Stimulated activated CD8-positive, alpha-beta memory T cell treated with anti-CD3 and anti-CD28 coated beads, Interleukin-15, amount 100 ng/mL, for 4 hours (primary cell): Measurements from ENCODE around the gene TMIE.

Source experiments
- DNase-seq, 2 donors: peaks; one replicate each; pipeline ENCODE4 v3.0.0-alpha.2; 2020; ENCODE audit warnings: low read depth in 2 of 2

The TMIE gene, protein sequence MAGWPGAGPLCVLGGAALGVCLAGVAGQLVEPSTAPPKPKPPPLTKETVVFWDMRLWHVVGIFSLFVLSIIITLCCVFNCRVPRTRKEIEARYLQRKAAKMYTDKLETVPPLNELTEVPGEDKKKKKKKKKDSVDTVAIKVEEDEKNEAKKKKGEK

DNA sequence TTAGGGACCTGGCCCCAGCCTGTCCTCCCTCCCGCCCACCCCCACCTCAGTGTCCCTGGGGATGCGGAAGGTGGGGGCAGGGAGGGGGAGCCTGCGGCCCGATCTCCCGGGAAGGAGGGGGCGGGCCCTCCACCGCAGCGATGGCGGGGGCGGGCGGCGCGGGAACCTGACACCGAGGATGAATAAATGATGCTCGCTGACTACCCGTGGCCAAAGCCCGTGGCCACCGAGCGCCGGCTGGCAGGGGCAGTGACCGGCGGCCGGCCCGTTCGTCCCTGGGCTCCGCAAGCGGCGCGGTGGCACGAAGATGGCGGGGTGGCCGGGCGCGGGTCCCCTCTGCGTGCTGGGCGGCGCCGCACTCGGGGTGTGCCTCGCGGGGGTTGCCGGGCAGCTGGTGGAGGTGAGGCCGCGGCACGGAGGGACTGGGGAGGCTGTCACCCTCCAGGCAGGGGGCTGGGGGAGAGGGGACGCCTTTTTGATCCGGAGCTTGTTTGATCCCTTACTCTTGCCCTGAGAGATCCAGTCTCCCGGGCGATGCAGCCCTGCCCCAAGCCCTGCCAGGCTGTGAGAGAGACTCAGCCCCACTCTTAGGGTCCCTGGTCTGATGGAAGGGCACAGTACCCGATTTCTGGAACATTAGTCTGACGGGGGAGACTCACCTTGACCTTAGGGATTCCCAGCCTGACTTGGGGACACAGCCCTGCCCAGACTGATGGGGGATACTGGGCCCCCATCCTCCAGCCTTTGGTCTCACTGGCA, at the start of gene TMIE:
Gene TMIE (plus strand): TSS at position 212 of the 759 bp plus-strand sequence. CDS start 96 bp downstream, at position 308.
- no peak for DNase-seq

DNA sequence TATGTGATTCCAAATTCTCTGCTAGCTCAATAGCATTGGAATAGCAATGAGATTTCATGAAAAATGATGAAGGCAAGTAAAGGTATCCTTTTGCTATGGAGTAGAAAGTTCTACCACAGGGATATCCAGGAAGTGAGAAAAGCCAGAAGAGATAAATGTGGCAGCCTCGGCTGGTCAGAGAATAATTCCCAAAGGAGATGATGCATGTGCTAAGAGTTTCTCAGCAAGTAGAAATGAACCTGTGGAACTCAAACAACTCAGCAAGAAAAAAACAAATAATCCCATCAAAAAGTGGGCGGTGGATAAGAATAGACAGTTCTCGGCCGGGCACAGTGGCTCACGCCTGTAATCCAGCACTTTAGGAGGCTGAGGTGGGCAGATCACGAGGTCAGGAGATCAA, 45.9 kb upstream of the TMIE start:
- DNase-seq, result no peak

DNA sequence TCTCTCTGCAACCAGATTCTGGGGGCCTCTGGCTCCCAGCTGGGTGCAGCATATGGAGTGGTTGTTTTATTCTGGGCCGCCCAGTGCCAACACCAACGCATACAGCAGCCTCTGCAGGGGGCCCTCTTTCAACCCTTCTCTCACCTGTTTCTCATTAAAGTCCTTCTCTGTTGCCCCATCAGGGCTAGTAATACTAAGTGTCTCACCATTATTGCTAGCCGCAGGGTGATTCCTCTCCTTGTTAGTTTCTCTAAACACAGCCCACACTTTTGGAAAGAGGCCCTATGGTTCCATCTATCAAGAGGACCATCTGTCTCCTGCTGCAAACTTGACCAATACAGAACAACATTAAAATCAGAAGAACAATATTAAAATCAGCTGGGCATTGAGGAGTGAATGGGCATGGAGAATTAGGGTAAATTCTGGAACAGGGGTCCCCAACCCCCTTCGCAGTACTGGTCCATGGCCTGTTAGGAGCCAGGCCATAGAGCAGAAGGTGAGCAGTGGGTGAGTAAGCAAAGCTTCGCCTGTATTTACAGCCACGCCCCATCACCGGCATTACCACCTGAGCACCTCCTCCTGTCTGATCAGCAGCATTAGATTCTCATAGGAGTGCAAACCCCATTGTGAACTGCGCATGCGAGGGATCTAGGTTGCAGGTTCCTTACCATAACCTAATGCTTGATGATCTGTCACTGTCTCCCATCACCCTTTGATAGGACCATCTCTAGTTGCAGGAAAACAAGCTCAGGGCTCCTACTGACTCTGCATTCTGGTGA, 44.2 kb upstream of the TMIE start:
- no peak for DNase-seq

DNA sequence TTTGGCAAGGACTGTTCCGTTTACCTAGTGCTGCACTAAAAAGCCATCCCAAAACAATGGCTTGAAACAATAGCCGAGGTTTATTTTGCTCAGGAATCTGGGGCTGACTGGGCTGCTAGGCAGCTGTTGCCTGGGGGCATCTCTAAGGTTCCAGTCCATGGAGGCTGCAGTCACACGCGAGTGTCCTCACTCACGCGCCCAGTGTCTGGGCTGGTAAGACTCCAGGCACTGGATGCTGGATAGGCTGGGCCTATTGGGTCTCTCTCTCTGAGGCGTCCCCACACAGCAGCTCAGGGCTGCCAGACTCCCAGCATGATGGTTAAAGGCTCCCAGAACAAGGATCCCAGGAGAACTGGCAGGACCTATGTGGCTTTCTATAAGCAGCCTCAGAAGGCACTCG, 41.9 kb upstream of the TMIE start:
- DNase-seq, result no peak

DNA sequence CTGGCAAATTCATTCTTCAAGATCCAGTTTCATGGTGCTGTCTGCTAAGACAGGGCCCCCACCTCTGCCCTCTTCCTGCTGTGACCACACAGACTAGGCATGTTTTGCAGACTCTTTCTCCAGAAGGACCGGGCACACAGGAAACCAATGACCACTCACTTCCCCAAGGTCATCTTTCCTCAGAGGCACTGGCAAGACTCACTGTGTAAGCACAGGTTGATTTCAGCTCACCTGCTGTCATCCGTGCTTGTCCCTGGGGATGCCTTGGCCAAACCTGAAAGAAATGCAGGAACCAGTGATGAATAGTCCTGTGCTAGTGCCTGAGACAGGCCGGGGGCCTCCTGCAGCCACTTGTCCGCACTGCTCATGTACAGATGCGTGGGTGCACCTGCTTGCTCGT, 41.2 kb upstream of the TMIE start:
- DNase-seq, result no peak

DNA sequence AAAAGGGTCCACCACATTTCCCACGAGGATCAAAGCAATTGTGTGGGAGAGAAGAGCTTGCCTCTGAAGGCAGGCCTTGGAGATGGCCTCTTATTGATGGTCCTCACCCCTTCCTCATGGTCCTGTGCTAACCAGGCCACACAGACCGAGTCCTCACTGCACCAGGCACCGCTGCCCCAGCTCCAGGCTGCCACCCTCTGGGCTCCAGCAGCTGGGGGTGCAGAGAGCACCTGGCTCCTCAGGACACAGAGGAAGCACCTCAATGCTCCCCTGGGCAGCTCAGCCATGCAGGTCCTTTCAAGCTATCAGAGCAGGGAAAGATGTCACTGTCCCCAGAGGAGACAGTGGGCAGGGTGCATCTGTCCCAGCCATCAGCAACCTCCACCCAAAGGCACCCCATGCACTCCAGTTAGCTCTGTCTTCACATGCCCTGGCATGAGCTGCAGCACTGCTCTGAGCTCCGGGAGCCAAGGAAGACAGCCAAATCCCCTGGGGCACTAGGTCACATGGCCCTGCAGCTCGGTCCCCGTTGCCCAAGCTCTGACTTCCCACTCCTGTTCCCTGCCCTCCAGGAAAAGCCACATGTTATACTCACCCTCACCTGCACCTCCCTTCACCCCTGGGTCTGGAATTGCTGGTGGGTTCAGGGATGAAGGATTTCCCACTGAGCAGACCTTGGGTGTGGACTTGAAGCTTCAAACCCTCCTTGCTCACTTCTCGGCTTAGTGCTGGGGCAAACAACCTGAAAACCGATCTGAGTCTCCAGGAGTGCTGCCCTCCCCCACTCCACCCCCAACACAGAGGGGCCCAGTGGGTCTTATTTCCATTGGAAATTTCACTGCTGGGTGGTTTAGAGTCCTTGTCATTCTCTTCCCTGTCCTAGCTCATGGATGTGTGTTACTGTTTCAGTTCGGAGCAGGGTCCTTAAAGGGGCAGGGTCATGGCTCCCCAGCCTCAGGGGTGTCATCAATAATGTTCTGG, 40.4 kb upstream of the TMIE start:
- no peak for DNase-seq

DNA sequence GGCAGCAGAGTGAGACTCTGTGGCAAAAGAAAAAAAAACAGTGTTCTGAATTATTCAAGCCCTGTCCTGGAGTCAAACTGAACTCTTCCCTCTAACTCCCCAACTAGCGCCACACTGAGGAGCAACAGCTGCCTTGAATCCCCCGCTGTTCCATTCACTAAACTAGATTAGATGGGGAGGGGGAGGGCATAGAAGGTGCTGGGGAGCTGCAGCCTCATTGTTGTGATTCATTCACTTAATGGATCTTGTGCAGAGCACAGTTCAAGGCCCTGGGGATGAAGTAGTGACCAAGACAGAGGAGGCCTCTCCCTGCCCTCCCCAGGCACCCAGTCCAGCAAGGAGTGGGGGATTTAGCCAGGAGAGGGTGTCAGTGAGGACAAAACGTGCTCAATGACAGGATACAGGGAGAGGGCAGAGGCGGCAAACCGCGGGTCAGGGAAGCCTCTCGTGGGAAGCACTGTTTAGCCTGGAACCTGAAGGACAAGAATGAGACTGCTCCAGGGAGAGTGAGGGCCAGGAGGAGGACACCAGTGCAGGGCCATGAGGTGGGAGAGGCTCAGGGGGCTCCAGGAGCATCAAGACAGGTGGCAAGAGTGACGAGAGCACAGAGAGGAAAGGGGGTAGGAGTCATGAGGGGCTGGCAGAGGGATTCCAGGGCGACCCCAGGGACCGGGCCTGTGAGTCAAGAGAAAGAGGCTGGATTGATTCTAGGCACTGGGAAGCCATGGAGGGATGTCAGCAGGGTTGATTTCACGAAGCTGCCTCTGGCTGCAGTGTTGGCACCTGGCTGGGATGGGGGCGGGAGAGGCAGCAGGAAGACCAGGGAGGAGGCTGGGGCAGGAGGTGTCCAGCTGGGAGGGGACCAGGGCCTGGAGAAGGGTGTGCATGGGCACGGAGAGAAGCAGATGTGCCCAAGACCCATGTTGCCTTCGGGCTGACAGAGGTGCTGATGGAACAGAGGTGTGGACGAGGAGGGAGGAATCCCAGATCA, 39.1 kb upstream of the TMIE start:
- no peak for DNase-seq

DNA sequence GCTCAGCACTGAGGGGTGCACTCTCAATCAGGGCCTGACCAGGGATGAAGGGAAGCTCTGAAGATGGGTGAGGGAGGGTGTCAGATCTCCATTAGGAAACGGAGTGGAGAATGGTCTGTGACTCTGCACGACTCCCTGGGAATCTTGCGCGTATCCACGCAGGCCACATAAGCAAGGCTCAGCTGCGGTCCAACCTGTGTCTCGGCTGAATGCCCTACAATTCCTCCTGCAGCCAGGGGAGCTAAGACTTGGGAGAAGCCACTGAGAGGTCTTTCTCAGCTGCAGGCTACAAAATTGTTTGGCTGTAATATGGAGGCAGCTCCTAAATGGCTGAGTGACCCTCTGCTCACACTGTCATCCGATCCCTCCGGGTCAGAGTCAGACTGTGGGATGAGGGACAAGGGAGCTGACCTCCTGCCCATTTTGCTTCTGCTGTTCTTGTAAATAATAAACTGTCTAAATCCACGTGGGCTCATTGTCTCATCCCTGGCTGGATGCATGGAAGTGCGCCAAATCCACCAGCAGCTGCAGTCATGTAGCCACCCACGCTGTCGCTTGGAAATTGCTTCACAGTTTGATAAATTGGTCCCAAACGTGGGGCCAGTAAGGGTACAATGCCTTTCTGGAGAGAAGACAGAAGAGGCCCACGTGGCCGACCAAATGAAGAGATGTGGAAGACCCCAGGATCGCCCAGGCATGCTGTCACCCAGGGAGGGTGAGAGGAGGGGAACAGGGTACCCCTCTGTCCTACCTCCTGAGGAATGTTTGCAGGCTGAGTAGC, 38.2 kb upstream of the TMIE start:
- no peak for DNase-seq

DNA sequence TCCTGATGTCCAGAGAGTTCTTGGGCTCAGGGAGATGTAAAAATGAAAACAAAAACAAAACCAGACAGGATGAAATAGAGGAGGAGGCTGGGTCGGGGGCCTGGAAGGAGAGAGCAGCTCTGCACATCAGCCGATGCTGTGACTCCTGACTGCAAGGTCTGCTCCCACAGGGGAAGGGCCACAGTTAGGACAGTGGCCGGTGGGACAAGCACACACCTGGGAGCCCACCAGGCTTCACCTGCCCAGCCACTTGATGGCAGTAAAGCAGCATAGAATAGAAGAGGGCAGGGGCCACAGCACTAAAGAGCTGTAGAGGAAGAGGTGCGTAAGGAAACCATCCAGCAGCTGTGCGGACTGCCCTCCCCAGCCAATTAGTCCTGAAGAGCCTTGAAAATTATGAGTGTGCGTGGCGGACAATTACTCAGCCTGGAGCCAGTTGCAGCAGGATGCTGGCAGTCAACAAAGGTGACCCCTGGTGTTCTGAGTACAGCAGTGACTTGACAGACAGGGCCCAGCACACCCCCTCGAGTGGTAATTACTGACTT, 37.5 kb upstream of the TMIE start:
- DNase-seq, result no peak

DNA sequence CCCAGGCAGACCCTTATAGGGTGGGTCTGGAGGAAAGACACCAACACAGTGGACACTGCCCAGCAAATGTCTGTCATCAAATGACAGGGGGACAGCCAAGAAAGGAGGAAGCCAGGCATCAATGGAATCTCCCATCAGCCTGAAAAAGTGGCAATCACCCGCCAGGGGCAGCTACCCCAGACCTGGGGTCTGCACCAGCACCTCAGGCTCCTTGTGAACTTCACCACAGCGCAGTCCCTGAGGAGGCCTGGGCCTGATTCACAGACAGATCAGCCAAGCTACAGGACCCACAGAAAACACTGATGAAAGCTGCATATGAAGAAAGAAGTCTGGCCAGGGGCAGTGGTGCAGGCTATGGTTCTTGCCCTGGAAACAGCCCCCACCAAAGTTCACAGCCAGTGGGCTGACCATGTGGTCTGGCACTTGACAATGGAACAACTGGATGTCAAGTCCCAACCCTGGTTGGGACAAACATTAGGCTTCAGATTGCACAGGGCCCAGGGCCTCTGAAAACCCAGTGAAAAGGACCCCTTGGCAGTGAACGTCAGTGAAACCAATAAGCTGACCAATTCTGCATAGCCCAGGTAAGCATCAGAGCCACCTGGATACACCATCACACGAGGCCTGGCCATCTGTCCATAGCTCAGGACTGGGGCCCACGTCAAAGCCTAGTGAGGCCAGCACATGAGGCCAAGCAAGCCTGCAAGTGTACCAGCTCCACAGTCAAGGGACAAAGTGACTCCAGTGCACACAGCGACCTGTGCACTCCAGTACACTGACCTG, 36.8 kb upstream of the TMIE start:
- DNase-seq, result no peak

DNA sequence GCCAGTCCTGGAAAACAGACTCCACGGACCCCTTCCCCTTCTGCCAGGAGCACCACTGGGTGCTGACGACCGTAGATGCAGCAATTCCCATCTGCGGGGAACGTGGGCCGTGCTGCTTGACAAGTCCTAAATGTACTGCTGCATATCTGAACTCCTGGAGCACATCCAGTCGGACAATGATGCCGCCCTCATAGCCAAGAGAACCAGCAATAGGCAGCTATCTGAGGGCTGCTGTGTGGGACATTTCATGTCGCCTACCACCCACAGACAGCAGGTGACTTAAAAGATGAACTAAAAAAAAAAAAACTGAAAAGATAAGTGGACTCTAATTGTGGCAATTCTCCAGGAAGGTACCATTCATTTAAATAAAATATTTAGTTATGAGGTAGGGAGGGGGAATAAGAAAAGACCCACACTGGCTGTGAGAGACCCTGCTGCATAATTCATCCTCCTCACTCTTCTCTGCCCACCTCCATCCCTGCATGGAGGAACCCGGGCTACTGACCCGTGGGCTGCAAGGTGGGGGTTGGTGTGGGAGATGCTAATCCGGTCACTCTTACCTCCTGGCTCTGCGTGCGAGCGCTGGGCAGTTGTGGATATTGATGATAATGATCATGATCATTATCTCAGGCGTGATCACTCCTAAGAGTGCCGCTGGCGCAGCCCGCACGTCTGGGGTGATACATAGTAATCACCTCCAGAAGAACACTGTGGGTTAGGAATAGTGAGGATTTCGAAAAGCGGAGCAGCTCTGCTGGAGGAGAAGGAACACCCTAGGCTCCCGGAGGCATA, 36.0 kb upstream of the TMIE start:
- DNase-seq, result no peak

DNA sequence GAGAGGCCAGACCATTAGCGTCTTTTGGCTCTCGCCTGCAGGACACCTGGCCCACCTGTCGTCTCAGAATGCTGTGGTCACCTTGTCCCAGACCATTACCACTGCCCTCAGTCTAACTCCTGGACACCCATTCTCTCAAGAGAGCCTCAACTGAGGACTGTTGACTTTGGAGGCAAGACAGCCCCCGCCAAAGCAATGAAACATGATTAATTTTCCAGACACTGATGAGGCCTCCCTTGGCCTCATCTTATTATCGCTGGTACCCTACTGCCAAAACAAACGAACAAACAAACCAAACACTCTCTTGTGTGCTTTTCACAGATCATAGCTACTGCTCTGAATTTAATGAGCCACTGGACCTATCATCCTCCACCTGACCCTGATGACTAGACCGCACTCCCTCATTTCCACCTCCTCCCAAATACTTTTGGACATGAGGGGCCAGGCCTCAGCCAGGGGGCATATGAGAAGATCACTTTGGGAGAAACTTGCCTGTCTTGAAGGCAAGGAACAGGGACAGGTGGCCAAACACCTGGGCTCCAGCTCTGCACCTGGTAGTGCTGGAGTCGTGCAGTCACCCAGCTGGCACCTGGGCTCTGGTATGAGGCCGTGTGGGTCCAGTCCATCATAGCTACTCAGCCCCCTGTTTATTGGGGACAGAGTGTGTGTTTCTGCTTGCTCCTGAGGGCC, 35.3 kb upstream of the TMIE start:
- DNase-seq, result no peak

DNA sequence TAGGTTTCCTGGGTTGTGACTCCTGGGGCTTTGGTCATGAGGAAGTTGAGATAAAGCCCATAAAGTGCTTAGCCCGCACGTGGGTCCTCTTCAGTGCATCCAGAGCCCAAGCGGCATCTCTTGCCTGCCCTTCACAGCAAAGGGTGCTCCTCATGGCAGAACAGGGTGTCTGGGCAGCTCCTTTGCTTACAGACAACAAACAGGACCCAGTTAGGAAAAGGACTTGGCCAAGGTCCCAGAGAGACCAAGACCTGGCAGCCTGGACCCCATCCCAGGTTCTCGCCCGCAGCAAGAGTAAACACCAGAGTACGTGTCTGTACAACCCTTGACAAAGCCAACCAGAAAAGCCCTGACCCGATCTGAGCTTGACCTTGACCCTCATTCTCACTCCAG, 34.7 kb upstream of the TMIE start:
- DNase-seq, result no peak

DNA sequence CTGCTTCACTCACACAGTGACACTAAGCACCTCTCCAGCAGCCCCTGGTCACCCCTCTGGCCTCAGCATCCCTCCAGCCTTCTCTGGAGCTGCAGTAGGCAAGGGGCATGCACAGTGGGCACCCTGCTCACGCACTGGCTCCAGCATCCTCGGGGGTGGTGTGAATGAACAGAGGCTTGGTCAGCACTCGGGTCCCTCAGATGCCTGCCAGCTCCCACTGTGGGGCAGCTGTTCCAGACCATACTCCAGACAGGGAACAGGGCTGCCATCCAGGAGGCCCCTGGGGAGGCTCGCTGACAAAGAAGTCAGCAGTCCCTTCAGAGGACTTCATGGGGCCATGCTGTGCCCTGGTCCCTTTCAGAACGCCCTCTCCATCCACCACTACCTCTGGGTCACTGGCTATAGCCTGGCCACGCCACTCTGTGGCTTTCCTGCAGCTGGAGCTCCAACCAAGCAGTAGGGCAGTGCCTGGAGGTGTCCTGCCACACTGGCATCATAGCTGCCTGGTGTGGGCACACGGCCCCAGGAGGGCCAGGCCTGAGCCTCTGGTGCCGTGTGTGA, 34.1 kb upstream of the TMIE start:
- no peak for DNase-seq

DNA sequence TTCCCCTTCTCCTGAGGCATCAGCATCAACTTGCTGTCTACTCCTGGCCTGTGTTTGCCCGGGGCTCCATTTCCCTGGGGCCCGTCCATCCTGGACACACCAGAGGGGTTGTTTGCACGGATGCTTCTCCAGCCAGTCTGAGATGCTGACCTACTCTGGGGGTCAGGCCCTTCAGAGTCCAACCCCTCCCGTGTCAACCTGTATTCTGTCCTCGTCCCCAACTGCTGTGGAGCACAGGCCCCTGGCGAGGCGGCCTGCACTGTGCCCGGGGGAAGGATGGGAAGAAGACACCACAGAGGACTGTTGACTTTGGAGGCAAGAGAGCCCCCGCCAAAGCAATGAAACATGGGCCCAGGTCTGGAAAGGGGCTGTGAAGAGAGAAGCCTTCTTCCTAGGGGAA, 33.5 kb upstream of the TMIE start:
- no peak for DNase-seq

DNA sequence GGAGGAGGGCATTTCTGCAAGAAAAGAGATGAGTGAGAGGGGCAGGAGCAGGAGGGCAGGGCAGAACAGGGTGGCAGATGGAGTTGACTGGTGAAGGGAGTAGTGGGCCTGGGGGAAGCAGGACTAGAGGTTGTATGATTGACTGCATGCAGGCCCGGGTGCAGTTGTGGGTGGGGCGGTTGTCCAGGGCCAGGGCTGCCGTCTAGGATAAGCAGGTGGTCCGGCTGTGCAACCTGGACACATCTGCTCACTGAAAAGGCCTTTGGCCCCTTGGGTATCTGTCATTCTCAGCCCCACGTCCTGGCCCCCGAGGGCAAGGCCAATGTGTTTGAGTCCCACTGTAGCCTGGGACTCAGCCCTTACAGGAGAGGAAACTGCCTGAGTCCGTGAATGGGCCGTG, 33.1 kb upstream of the TMIE start:
- DNase-seq, result no peak

DNA sequence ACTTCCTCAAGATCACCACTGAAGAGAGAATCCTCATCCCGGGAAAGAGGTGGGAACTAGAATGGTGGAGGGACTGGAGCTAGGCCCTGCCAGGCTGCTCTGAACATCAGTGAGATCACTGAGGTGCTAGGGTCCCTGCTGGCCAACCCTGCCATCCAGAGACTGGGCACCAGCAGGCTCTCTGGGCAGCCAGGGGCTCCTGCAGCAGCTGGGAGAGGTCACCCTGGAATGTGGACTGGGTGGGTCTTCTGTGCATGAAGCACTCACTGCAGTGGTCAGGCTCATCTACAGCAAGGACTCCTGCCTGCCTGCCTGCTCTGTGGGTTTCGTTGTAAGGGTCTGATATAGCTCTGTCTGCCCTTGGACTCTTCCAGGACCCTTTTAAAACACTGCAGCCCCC, 32.6 kb upstream of the TMIE start:
- DNase-seq, result no peak
